AG04450 (cell line): ENCODE results near the gene MRPL19. TPM values are rescaled to one million over a fixed set of nuclear protein-coding genes. Genes with fewer than 3 reads are reported as not detected.

Experiments
- CTCF ChIA-PET: fragments of 300-600, 350-600 bp; formaldehyde crosslinking; extraction: SDS; loops from one replicate; lab custom pipeline; 2022; ENCODE audit warnings: antibody characterized with exemption, inconsistent platforms; lab: Charles Lee
- POLR2A ChIA-PET: fragments of 350-600 bp; formaldehyde crosslinking; extraction: SDS; loops from one replicate; lab custom pipeline; 2021; ENCODE audit warnings: antibody characterized with exemption, inconsistent platforms; lab: Yijun Ruan, JAX
- DNase-seq: peaks from one replicate; pipeline ENCODE4 v3.0.0-alpha.2; 2011; ENCODE audit warnings: low read depth, low spot score
- H3K27ac ChIP-seq: one replicate; pipeline ENCODE4 v1.5.1; 2012; ENCODE audit warnings: low read depth, low read length, control low read depth
- H3K27me3 ChIP-seq: one replicate; pipeline ENCODE4 v1.6.0; 2012; ENCODE audit warnings: low read length; ENCODE audit not compliant: control insufficient read depth, insufficient read depth
- H3K4me3 ChIP-seq: 2 replicates; pipeline ENCODE4 v1.5.1; 2011; ENCODE audit warnings: mild to moderate bottlenecking, low read depth, low read length, control low read depth
- H3K9me3 ChIP-seq: 2 replicates; pipeline ENCODE4 v1.5.1; 2012; ENCODE audit warnings: low read length; ENCODE audit not compliant: control insufficient read depth, insufficient read depth
- CTCF ChIP-seq: IDR thresholded peaks from 2 replicates; pipeline ENCODE4 v1.5.1; 2011; ENCODE audit warnings: low read depth, low read length, control low read depth, inconsistent platforms
- polyA plus RNA-seq: library from polyadenylated mRNA; depleted of rRNA; stranded (reverse); fragments of >200 nt; gene quantifications from 2 replicates; pipeline ENCODE4 v1.2.3, GENCODE V29; 2011

The MRPL19 gene
- polyA plus RNA-seq, 1 experiment = 59.1 TPM

GRCh38 chr2:75698918-75699317, 52.3 kb downstream of the MRPL19 start:
- CTCF ChIA-PET = interaction anchor here (1.5 kb wide), 1 partner anchor 22 kb away, joined by 6 read pairs; no protein-coding TSS in a partner anchor

GRCh38 chr2:75702593-75702992, 56.0 kb downstream of the MRPL19 start:
- H3K27me3 ChIP-seq = no peaks in the 10 kb centered on the region
- no peak for TF ChIP-seq CTCF
- no peak for DNase-seq
- ChIA-PET CTCF (no interaction called here), POLR2A (no interaction called here)
- no peak overlapping the region for H3K4me3 ChIP-seq
- H3K9me3 ChIP-seq = no peaks in the 10 kb centered on the region
- H3K27ac ChIP-seq = no peak overlapping the region

More at GRCh38 chr2:75698918-75699317, 52.3 kb downstream of the MRPL19 start:
- Histone ChIP-seq H3K27ac (no peak overlapping the region), H3K9me3 (no peaks in the 10 kb centered on the region), H3K27me3 (no peaks in the 10 kb centered on the region), H3K4me3 (no peak overlapping the region)
- DNase-seq = no peak
- POLR2A ChIA-PET = no interaction called here
- TF ChIP-seq CTCF = no peak

GRCh38 chr2:75703589-75704287, 57.2 kb downstream of the MRPL19 start:
- Histone ChIP-seq H3K9me3 (no peaks in the 10 kb centered on the region), H3K4me3 (no peak overlapping the region), H3K27ac (no peak overlapping the region), H3K27me3 (no peaks in the 10 kb centered on the region)
- no peak for DNase-seq
- no peak for TF ChIP-seq CTCF
- ChIA-PET CTCF (no interaction called here), POLR2A (no interaction called here)

GRCh38 chr2:75705921-75706320, 59.3 kb downstream of the MRPL19 start:
- Histone ChIP-seq H3K9me3 (no peaks in the 10 kb centered on the region), H3K4me3 (no peak overlapping the region), H3K27ac (no peak overlapping the region), H3K27me3 (no peaks in the 10 kb centered on the region)
- no peak for DNase-seq
- CTCF ChIA-PET = interaction anchor here (1.0 kb wide), 1 partner anchor 29 kb away, joined by 5 read pairs; no protein-coding TSS in a partner anchor
- no peak for TF ChIP-seq CTCF
- POLR2A ChIA-PET = no interaction called here

GRCh38 chr2:75707901-75708300, 61.3 kb downstream of the MRPL19 start:
- peaks cover 5% of the 10 kb centered on the region; the same call in 1 of the 2 replicates for H3K9me3 ChIP-seq
- H3K4me3 ChIP-seq = no peak overlapping the region
- no peak for DNase-seq
- no peak overlapping the region for H3K27ac ChIP-seq
- no peaks in the 10 kb centered on the region for H3K27me3 ChIP-seq
- CTCF ChIA-PET = no interaction called here
- no peak for TF ChIP-seq CTCF
- POLR2A ChIA-PET = no interaction called here
